DND-41 (cell line): ENCODE results near the gene PRAMEF14.
"Not testable (repeated sequence)": the region's sequence is repeated elsewhere in the genome, so short reads cannot be mapped to it uniquely, and the experiment has no call there.

ENCODE experiments used
- EZH2 ChIP-seq: IDR thresholded peaks from 3 replicates; pipeline ENCODE4 v1.6.1; 2012; ENCODE audit warnings: borderline replicate concordance, low read depth, mild to moderate bottlenecking, moderate library complexity, low read length, inconsistent platforms; ENCODE audit not compliant: severe bottlenecking
- TF ChIP-seq, protein P1 (sequence below): IDR thresholded peaks from 2 replicates; pipeline ENCODE4 v1.5.1; 2012; ENCODE audit warnings: borderline replicate concordance, low read length, moderate library complexity, mild to moderate bottlenecking; ENCODE audit not compliant: poor library complexity, severe bottlenecking; ENCODE audit errors: extremely low read depth

GRCh38 chr1:13347034-13347433 is at the start of gene PRAMEF14:
- not testable (repeated sequence) for TF ChIP-seq EZH2
- TF ChIP-seq, protein P1, sequence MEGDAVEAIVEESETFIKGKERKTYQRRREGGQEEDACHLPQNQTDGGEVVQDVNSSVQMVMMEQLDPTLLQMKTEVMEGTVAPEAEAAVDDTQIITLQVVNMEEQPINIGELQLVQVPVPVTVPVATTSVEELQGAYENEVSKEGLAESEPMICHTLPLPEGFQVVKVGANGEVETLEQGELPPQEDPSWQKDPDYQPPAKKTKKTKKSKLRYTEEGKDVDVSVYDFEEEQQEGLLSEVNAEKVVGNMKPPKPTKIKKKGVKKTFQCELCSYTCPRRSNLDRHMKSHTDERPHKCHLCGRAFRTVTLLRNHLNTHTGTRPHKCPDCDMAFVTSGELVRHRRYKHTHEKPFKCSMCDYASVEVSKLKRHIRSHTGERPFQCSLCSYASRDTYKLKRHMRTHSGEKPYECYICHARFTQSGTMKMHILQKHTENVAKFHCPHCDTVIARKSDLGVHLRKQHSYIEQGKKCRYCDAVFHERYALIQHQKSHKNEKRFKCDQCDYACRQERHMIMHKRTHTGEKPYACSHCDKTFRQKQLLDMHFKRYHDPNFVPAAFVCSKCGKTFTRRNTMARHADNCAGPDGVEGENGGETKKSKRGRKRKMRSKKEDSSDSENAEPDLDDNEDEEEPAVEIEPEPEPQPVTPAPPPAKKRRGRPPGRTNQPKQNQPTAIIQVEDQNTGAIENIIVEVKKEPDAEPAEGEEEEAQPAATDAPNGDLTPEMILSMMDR: not testable (repeated sequence)
